Measurements from ENCODE around the gene EXOC7.
A peak's percentile ranks its signal among the peaks of the same experiment; 100 is the strongest.

EXOC7 gene

GRCh38 chr17:76103274-76104139, at the start of gene EXOC7:
TSS of gene EXOC7 (minus strand) at chr17:76103787. CDS start at chr17:76103692, 95 bp downstream.
- DNase-seq, result peak; percentile 93 to 94

- DNase-seq, result no peak
These were observed 49.6 kb upstream of the EXOC7 start for GRCh38 chr17:76153202-76153601.

- DNase-seq, result no peak
These were observed 49.0 kb upstream of the EXOC7 start for GRCh38 chr17:76152591-76152990.

GRCh38 chr17:76151896-76152454, 48.4 kb upstream of the EXOC7 start:
- DNase-seq, result no peak

- DNase-seq, result no peak
These were observed 47.4 kb upstream of the EXOC7 start for GRCh38 chr17:76150712-76151622.

- no peak for DNase-seq
These were observed 45.6 kb upstream of the EXOC7 start for GRCh38 chr17:76149214-76149613.

GRCh38 chr17:76148015-76148326, 44.4 kb upstream of the EXOC7 start:
- DNase-seq, result no peak

- DNase-seq, result no peak
These were observed 43.8 kb upstream of the EXOC7 start for GRCh38 chr17:76147211-76148014.

- peak in 1 of 2 experiments; percentile 31 for DNase-seq
These were observed 42.7 kb upstream of the EXOC7 start for GRCh38 chr17:76146053-76146851.

- DNase-seq, result peak; percentile 42 to 43
These were observed 41.9 kb upstream of the EXOC7 start for GRCh38 chr17:76145231-76146052.

- DNase-seq, result no peak
These were observed 39.0 kb upstream of the EXOC7 start for GRCh38 chr17:76142585-76143041.

- DNase-seq, result no peak
These were observed 38.5 kb upstream of the EXOC7 start for GRCh38 chr17:76142039-76142584.

GRCh38 chr17:76141212-76142038, 37.8 kb upstream of the EXOC7 start, which contains the start of gene FOXJ1:
TSS of gene FOXJ1 (minus strand) at chr17:76141245. CDS start at chr17:76140395, 850 bp downstream.
- DNase-seq, result peak; percentile 89 to 93

GRCh38 chr17:76140661-76141211, 37.1 kb upstream of the EXOC7 start:
- DNase-seq, result no peak

GRCh38 chr17:76139801-76140660, 36.4 kb upstream of the EXOC7 start:
- DNase-seq, result peak; percentile 26 to 33

- no peak for DNase-seq
These were observed 35.5 kb upstream of the EXOC7 start for GRCh38 chr17:76138896-76139752.
